T-helper 22 cell (primary cell): ENCODE data around the gene RTN4RL1.

ENCODE experiments used
- DNase-seq: peaks from one replicate; pipeline ENCODE4 v3.0.0-alpha.2; 2020; ENCODE audit warnings: low read depth

The RTN4RL1 gene

DNA sequence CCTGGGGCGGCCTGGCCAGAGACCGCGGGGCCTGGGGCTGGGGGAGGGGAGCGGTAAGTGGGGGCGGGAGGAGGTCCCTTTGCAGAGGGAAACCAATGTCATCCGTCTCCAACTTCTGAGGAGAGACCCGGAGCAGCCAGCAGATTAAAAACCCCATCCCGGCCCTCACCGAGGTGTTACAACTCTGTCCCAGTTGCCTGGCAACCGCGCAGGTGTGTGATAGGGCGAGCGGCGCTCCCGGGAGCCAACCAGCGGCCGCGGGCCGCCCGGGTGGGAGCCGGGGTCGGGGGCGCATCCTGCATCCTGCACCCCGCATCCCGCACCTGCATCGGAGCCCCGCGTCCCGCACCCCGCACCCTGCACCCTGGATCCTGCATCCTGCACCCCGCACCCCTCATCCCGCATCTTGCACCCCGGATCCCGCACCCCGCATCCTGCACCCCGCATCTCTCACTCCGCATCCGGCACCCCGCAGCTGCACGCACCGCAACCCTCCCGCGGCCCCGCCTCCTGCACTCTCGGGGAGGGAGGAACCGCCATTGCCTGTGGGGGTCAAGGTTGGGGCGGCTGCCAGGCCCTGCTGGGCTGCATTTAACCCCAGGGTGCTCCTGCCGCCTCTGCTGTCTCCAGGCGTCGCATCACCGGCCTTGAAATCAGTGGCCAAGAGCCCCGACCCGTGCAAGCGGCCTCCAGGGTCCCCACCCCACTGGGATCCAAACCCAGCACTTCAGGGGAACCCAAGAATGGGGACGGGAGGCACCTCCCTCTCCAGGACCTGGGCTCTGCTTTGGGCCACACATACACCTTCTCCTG lies 47.3 kb downstream of the RTN4RL1 start:
- no peak for DNase-seq

DNA sequence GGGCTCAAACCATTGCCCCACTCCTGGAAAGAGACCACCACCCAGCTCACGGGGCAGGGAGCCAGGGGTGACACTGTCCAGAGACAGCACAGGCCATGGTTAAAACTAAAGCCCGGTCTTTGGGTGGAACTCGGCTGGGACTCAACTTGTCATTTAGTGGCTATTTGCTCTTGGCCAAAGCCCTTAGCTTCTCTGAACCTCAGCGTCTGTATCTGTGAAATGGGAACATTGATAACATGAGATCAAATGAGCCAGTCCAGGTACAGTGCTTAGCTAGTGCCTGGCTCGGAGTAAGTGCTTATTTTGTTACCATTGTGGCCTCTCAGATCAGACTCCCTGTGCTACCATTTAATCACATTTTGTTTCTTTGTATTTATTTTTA lies 48.5 kb downstream of the RTN4RL1 start:
- no peak for DNase-seq

DNA sequence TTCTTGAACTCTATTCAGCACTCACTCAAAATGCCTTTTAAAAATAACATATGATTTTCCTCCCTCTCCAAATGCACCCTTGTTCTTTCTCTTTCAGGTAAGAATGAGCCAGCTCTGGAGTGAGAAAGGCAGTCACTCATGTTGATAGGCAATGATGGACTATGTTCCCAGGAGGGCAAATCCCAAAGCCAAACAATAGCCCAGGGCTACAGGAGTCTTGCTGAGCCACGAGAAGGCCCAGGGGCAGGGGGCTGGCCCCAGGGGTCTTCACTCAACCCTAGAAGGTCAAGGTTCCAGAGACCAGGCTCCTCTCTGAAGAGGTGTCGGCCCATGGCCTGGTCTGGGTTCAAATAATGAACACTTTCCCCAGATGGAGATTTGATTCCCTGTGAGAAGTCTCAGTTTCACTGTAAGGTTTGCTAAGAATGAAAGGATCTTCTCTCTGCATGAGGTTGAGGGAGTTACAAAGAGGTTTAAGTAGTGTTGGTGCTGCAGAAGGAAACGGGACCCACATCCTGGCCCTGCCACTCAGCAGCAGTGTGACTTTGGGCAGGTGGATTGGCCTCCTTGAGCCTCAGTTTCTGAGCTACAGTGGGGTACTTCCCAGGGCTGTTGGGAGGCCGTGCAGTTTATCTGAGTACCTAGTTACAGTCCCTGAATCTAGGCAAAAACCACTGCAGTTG lies 49.0 kb downstream of the RTN4RL1 start:
- no peak for DNase-seq

DNA sequence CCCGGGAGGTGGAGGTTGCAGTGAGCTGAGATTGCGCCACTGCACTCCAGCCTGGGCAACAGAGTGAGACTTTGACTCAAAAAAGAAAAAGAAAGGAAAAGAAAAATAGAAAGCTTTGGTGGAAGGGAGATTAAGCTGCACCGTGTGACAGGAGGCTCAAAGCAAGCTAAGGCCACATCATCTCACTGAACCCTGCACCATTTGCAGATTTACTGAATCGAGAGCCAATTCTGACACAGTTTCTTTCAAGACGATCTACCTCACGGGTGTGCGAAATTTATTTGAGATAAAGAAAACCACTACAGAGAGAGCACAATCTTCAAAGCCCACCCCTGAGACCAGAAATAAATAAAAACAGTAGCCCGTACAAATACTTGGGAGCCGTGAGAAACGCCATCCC lies 49.6 kb downstream of the RTN4RL1 start:
- DNase-seq: no peak

DNA sequence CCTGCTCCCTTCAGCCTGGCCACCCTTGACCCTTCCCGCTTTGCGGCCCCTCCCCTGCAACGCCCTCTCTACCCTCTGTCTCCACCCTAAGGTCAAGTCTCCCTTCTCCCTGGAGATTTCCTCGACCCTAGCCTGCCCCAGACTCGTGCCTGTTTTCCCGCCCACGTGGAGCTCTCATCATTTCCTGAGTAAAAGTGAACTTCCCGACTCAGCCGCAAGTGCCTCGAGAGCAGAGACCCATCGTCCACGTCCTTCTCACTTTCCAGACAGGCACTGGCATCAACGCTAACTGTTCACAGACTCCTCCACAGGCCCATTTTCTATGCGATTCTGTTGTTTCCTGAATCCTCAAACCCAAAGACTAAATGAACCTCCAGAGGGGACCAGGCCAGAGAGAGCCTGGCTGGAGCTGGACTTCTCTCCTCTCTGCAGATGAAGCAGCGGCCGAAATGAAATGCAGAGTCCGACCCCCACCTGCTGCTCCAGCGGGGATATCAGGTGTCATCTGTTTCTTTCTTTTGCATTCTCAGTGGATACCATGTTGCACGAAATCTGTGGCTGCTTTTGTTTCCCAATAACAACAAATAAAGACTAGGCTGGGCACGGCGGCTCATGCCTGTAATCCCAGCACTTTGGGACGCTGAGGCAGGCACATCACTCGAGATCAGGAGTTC lies 52.5 kb downstream of the RTN4RL1 start:
- no peak for DNase-seq

DNA sequence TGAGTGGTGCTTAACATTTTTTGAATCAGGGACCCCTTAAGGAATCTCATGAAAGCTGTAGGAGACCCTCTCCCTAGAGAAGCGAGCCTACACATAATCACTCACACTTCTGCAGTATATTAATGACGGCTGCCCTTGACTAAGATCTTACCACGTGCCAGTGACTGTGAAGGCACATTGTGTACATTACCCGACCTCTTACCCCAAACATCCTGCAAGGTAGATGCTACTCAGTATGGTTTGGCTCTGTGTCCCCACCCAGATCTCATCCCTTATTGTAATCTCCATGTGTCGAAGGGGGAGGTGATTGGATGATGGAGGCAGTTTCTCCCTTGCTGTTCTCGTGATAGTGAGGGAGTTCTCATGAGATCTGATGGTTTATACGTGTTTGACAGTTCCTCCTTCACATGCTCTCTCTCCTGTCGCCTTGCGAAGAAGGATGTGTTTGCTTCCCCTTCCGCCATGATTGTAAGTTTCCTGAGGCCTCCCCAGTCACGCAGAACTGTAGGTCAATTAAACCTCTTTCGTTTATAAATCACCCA lies 54.2 kb downstream of the RTN4RL1 start:
- DNase-seq: no peak

DNA sequence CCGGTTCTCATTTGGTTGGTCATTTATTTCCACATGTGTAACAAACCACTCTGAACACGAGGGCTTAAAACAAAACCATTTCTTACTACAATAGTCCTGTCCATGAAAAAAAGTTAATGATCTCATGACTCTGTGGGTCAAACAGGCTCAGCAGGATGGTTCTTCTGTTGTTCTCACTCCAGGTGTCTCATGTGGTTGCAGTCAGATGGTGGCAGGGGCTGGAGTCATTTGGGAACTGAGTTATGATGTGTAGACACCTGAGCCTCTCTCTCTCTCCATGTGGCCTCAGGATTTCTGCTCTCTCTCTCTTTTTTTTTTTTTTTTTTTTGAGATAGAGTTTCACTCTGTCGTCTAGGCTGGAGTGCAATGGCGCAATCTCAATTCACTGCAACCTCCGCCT lies 55.4 kb downstream of the RTN4RL1 start:
- DNase-seq: no peak

DNA sequence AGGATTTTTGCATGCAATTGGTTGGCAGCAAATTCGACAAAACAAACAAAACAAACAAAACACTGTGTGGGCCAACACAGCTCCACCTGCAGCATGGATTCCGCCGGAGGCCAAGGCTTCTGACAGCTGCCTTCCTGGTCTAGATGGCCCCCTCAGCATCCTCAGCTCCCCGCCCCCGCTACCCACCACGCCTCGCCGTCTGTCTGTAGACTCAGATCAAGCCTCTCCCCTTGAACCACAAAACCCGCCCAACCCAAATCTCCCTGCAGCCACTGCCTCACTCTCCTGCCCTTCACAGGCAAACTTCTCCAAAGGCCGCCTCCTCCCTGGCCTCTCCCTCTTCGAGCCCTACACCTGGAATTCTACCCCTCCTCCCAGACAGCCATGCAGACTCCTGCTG lies 57.9 kb downstream of the RTN4RL1 start:
- no peak for DNase-seq

DNA sequence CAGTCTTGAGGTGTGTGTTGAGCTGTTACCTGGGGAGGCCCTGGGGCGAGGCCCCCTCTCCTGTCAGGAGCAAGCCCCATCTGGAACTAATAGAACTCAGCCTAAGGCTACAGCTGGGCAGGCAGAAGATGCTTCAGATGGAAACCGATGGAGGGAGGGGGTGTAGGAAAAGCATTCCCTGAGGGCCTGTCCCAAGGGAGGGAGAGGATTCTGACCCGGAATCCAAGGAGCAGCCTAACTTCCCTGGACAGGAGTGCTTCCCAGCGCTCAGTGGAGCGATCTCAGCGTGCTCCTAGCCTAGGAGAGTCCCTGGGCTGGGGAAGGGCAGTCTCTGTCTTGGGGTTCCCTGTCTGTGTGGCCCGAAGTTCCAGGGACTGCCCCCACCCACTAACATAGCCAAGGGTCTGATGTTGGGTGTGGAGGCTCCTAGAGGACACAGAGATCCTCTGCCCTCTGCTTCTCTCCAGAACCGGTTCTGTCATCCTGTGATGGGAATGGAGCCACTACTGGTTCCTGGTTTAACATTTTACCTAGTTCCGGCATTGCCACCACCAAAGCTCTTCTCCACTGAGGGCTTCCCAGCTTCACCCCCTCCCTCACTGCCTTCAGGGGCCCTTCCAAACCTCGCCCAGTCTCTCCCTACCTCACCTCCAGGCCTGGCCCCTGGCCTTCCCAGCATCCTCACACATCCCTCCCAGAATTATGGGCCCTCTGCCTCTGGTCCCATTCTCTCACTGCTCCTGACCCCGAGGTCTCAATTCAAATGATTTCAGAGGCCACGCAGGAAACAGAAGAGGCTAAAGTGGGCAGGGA lies 58.7 kb downstream of the RTN4RL1 start:
- DNase-seq: no peak

DNA sequence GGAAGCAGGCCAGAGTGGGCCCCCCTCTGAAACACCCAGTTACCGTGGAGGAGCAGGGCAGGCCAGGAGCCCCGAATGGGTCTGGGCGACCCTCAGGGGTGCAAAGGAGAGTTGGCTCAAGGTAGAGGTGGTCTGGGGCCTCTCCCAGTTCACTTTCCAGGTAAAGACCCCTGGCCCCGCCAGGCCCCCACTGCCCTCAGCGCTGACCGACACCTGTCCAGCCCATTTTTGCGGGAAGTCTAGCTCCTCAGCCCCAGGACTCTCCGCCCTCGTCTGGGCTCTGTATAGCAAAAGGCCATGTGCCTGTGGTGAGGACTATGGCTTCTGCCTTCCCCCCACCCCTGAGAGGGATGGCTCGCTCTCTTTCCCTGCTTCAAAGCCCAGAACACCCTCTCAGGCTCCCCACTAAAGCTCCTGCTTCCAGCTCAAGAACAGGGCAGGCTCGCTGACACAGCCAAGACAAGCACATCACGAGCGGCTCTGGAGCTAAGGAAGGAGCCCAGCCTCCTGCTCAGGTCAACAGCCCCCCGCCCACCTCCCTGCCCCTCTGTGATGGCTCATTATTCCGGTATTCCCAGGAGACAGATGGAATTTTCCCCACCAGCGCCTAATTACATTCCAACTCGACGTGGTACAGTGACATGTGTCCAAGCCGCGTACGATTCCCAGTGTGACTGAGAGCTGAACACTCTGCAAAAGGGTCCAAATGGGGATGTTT lies 59.4 kb downstream of the RTN4RL1 start:
- no peak for DNase-seq

DNA sequence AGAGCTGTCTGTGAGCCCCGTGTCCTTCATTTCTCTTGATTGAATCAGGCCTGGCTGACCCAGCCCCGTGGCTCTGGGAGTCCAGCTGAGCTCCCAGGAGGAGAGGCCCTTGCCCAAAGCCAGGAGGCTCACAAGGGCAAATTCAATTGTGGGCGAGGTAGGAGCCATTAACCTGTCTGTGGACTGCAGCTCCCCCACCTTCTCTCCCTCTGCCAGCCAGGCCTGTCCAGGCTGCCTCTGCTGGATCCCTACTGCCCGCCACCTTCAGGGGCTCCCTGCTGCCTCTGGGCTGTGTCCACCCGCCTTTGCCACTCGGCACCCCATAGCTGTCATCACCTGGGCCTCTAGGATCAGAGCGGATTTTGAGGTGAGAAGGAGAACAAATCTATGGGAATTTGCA lies 61.9 kb downstream of the RTN4RL1 start:
- DNase-seq: no peak

DNA sequence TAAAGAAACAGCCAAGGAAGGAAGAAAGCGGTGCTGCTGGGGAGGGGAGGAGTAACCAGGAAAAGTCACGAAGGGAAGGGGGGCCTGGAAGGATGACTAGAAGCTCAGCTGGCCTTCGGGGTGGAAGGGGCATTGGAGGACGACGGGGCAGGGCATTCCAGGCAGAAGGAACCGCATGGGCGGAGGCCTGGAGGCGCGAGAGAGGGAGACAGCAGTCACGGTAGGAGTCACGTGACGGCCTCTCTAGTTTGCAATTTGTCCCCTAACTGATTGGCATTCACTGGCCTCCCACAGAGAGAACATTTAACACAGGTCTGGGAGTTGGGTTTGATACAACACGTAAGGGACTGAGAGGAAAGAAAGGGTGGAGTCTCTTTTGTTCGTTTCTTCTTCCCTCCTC lies 63.9 kb downstream of the RTN4RL1 start:
- DNase-seq: no peak

DNA sequence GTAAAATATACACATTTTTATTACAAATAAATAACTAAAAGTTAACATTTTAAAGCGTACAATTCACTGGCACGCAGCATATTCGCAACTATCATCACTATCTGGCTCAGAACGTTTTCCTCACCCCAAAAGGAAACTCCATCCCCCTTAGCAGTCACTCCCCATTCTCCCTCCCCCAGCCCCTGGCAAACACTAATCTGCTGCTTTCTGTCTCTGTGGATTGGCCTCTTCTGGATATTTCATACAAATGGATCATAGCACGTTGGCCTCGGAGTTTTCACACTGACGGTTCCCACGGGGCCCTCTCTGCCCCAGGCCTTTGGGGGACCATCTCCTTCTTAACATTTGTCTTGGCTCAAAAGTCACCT lies 64.6 kb downstream of the RTN4RL1 start:
- DNase-seq: no peak

DNA sequence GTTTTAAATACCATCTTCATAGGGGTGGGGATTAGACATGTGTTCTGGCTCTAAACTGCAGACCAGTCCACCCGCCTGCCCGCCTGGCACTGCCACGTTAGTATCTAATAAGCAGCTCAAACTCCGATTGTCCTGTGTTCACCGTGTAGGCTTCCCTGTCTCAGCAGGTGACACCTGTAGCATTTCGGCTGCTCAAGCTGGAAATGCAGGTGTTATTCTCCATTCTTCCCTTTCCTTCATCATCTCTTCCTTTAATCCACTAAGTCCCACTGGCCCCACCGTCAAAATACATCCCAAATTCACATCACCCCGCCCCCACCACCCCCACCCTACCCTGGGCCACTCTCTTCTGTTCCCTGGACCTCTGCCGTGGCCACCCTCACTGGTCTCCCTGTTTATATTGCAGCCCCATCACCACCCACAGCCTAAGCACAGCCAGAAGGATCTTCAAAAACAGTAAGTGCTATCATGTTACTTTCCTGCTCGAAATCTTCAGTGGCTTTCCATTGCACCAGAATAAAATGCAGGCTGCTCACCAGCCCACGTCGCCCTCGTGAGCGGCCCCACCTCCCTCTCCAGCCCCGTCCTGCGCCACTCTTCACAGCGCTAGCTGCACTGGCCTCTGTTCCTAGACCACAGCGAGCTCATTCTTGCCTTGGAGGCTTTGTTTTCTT lies 65.1 kb downstream of the RTN4RL1 start:
- no peak for DNase-seq

DNA sequence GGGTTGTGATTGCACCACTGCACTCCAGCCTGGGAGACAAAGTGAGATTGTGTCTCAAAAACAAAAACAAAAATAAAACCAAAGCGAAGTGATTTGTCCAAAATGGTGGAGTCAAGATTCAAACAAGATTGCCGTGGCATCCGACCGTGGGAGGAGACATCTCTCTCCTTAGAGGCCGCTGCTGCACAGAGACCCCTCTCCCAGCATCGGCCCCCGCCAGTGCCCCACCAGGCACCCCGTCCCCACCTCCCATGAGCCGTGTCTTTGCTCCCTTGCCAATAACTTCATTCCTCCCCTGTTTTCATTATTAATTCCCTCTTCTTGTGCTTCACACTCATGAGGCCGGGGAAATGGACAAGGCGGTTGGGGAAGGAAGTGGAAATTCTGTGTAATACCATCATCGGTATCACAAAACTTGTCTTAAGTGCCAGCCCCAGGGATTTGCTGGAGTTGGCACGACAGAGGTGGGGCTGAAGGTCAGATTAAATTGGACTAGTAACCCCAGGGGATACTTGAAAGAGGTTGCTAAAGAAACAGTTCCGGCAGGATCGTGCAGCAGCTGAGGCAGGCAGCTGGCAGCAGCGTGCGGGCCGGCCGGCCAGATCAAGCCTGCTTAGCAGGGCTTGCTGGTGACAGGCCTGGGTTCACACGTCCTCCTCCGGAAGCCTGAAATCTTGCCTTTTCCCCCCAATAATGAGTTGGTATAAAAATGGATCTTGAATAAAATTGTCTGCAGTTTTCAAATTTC lies 66.8 kb downstream of the RTN4RL1 start:
- DNase-seq: no peak

DNA sequence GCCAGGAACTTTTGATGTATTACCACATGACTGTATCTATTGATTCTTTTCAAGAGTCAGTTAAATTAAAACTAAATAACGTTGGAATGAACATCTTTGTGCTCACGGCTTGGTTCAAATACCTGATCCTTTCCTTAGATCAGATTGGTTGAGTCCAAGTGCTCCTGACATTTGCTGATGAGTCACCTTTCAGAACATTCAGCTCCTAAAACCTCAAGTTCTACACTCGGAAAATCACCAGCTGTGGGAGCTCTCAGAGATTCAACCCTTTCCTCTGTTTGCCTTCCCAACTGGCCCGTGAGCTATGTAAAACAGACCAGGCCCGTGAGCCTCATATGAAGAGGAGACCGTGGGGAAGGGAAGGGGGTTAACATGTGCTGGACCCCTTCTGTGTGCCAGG lies 68.1 kb downstream of the RTN4RL1 start:
- DNase-seq: no peak

DNA sequence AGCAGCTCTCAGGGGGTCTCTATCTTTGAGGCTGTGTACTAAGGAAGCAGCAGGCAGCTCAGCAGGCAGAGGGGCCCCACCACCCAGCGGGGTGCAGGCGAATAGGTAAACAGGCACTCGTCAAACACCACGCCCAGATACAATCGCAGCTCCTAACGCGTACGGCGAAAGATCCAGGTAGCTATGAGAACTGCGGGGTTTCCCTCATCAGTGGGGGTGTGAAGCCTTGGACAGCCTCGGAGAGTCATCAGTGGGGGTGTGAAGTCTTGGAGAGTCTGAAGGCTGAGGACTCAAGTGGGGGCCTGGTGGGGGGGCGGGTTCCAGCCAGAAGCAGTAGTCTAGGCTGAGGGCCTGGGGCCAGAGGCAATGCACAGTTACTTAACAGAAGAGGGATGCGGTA lies 69.0 kb downstream of the RTN4RL1 start:
- DNase-seq: no peak

DNA sequence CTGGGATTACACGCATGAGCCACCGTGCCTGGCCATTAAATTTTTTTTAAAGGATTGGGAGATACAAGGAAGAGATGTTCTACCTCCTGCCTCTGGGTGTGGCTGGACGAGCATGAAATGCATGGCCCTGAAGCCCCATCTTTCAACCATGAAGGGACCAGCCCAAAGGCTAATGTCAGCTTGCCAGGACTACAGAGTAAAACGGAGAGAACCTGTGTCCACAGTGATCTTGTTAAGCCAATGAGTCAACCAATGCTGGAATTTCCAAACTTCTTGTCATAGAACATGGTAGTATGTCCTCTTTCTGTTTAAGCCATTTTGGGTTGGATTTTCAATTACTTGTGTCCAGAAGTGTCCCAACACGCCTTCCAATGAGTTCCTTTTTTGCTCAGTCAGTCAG lies 71.3 kb downstream of the RTN4RL1 start:
- DNase-seq: no peak

DNA sequence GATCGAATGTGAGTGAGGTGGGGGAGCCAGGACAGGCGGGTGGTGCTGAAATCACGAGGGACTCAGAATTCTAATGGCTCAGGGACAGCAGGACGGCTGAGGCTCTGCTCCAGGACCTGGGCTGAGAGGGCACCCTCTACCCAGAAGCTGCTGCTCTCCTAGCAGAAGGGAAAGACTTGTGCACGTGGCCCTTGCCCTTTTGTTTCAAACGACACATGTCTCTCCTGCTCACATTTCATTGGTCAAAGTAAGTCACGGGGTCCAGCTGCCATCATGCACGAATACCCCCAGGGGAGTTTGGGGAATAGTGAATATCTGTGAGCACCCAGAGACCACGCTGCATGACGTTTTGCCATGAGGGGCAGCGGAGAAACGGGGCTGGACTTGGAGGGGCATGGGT lies 73.2 kb downstream of the RTN4RL1 start:
- no peak for DNase-seq

DNA sequence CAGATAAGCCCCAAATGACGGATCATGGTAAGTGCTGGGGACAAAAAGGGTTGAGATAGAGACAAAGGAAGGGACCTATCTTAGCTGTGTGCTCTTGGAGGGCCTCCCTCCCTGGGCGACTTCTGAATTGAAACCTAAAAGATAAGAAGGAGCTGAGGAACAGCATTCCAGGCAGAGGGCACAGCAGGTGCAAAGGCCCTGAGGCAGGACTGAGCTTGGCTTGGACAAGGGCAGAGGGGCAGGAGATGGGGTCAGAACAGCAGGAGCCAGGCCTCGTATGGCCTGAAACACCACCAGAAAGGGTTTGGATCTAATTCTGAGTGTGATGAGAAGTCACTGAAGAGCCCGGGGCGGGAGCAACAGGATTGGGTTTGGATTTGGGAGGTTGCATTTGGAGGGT lies 75.4 kb downstream of the RTN4RL1 start:
- DNase-seq: no peak
